WERI-Rb-1 (cell line): ENCODE data around the gene ZNF593OS.

Source experiments
- DNase-seq: peaks from one replicate; pipeline ENCODE4 v3.0.0-alpha.2; 2020
- H3K27ac ChIP-seq: fragments of 250-450 bp; sonication (Bioruptor Pico); 2 replicates; pipeline ENCODE4 v1.5.1; 2020; ENCODE audit warnings: mild to moderate bottlenecking, moderate library complexity
- H3K27me3 ChIP-seq: fragments of 250-450 bp; sonication (Bioruptor Pico); 2 replicates; pipeline ENCODE4 v1.5.1; 2021; ENCODE audit warnings: mild to moderate bottlenecking, low read depth, moderate library complexity; ENCODE audit not compliant: insufficient read depth, severe bottlenecking
- H3K36me3 ChIP-seq: fragments of 250-450 bp; sonication (Bioruptor Pico); 2 replicates; pipeline ENCODE4 v1.5.1; 2020; ENCODE audit warnings: mild to moderate bottlenecking, moderate library complexity
- H3K4me3 ChIP-seq: 2 replicates; pipeline ENCODE4 v1.5.1; 2011; ENCODE audit warnings: low read depth, mild to moderate bottlenecking, control low read depth, low read length
- H3K9me3 ChIP-seq: fragments of 250-450 bp; sonication (Bioruptor Pico); 2 replicates; pipeline ENCODE4 v1.5.1; 2021; ENCODE audit warnings: mild to moderate bottlenecking, moderate library complexity; ENCODE audit not compliant: severe bottlenecking
- CTCF ChIP-seq: IDR thresholded peaks from 2 replicates; pipeline ENCODE4 v1.5.1; 2011; ENCODE audit warnings: low read depth, mild to moderate bottlenecking, control low read depth, inconsistent platforms, low read length

Gene ZNF593OS

GRCh38 chr1:26129778-26130177 is 41.9 kb downstream of the ZNF593OS start:
- Histone ChIP-seq H3K36me3 (no peaks in the 10 kb centered on the region; the same call in 1 of the 2 replicates), H3K9me3 (no peaks in the 10 kb centered on the region), H3K4me3 (no peak overlapping the region), H3K27ac (no peak overlapping the region), H3K27me3 (no peaks in the 10 kb centered on the region)
- no peak for DNase-seq
- no peak for TF ChIP-seq CTCF

- no peaks in the 10 kb centered on the region; the same call in 1 of the 2 replicates for H3K36me3 ChIP-seq
- H3K9me3 ChIP-seq: no peaks in the 10 kb centered on the region
- H3K27ac ChIP-seq: peak overlapping the region; percentile 71
- no peak overlapping the region for H3K4me3 ChIP-seq
- DNase-seq: no peak
- no peak for TF ChIP-seq CTCF
- no peaks in the 10 kb centered on the region for H3K27me3 ChIP-seq
Observed at GRCh38 chr1:26127235-26128163, 44.1 kb downstream of the ZNF593OS start.

- TF ChIP-seq CTCF: no peak
- no peak overlapping the region for H3K4me3 ChIP-seq
- peak; percentile 66 for DNase-seq
- peaks cover 6% of the 10 kb centered on the region; the same call in 1 of the 2 replicates for H3K36me3 ChIP-seq
- no peaks in the 10 kb centered on the region for H3K27me3 ChIP-seq
- no peaks in the 10 kb centered on the region for H3K9me3 ChIP-seq
- H3K27ac ChIP-seq: peak overlapping the region; percentile 71
Observed at GRCh38 chr1:26126321-26127084, 45.1 kb downstream of the ZNF593OS start.

DNA sequence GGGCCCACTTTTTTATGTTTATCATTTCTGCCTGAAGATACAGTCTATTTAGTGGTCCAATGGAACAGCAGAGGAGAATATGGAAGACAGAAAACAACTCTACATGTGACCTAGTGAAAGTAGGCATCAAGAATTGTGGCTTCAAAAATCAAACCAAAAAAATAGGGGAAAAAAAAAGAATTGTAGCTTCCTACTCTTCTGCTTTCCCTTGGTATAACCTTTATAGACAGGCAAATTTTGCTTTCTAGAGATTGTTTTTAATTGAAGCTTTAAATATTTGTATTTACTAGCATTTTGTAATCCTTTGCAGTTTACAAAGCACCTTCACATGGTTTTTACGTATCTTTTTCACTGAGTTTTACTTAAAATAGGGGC is 45.7 kb downstream of the ZNF593OS start:
- Histone ChIP-seq H3K36me3 (peaks cover 6% of the 10 kb centered on the region; the same call in 1 of the 2 replicates), H3K27ac (peak overlapping the region; percentile 71), H3K9me3 (no peaks in the 10 kb centered on the region), H3K27me3 (no peaks in the 10 kb centered on the region), H3K4me3 (no peak overlapping the region)
- no peak for DNase-seq
- TF ChIP-seq CTCF: no peak

DNA sequence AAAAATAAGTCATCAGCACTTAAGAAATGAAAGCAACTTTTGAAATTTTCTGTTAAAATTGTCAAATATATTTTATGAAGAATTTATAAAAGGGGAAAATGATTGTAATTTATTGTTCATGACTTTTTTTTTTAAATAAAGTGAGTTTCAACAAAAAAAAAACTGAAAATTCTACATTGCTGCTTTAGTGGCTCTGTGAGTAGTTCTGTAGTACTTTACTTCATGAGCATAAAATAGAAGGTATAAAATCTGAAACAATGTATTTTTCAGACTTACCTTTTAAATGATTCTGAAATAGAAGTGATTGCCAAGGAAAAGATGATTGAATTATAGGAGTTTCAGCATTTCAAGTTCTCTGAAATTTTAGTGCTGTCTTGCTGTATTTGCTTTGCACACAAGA is 46.2 kb downstream of the ZNF593OS start:
- Histone ChIP-seq H3K9me3 (no peaks in the 10 kb centered on the region), H3K27me3 (no peaks in the 10 kb centered on the region), H3K4me3 (no peak overlapping the region), H3K27ac (peak overlapping the region; percentile 71), H3K36me3 (peaks cover 7% of the 10 kb centered on the region; the same call in 1 of the 2 replicates)
- no peak for TF ChIP-seq CTCF
- no peak for DNase-seq
